Right lung (tissue), 5 donors: ENCODE results near the gene NUDT21. TPM values are rescaled to one million over a fixed set of nuclear protein-coding genes. Genes with fewer than 3 reads are reported as not detected.
"Not testable (repeated sequence)": the region's sequence is repeated elsewhere in the genome, so short reads cannot be mapped to it uniquely, and the experiment has no call there.

Experiments used
- DNase-seq, 2 donors: peaks; one replicate each; pipeline ENCODE4 v3.0.0-alpha.2; 2013
- polyA plus RNA-seq, 5 donors: library from polyadenylated mRNA; unstranded; fragments of 120-200 nt; gene quantifications; one replicate each; pipeline versions ENCODE4 v1.2.1 to v1.2.3, GENCODE V29; 2013; ENCODE audit warnings: inconsistent platforms in 1 of 5, low replicate concordance in 1 of 5; ENCODE audit not compliant: insufficient read length in 5 of 5, insufficient read depth in 1 of 5

Gene NUDT21
- polyA plus RNA-seq, 5 donors: 88.5 to 151 (median 131) TPM

DNA sequence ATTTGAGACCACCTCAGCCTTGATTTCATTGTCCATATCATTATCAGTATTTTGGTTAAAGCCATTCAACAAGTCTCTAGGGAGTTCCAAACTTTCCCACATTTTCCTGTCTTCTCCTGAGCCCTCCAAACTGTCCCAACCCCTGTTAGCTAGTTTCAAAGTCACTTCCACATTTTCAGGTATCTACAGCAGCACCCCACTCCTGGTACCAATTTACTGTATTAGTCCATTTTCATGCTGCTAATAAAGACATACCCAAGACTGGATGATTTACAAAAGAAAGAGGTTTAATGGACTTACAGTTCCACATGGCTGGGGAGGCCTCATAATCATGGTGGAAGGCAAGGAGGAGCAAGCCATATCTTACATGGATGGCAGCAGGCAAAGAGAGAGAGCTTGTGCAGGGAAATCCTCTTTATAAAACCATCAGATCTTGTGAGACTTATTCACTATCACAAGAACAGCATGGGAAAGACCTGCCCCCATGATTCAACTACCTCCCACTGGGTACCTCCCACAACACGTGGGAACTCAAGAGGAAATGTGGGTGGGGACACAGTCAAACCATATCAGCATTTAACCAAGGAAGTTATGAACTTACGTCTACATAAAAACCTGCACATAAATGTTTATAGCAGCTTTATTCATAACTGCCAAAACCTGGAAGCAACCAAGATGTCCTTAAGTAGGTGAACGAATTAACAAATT is 70.2 kb downstream of the NUDT21 start:
- DNase-seq: not testable (repeated sequence)

Other genes starting within 250 kb of the NUDT21 start
- 10 to 100 TPM; 56.7 to 70.6 (median 59.3) TPM for gene AMFR, start 25.8 kb downstream of the NUDT21 start, polyA plus RNA-seq
- 10 to 100 TPM; 35.4 to 40.4 (median 37.8) TPM for gene OGFOD1, start 222 bp upstream of the NUDT21 start, polyA plus RNA-seq
- gene BBS2, start 68.7 kb upstream of the NUDT21 start, polyA plus RNA-seq: 100 to 1,000 TPM in 1 of 5 donors, 10 to 100 TPM in 4; 60.1 to 108 (median 92.8) TPM
- gene MT4, start 113.7 kb upstream of the NUDT21 start, polyA plus RNA-seq: not detected
- gene MT3, start 138.2 kb upstream of the NUDT21 start, polyA plus RNA-seq: under 1 TPM in 1 of 5 donors, not detected in 4; 0.51 TPM
- gene MT2A, start 157.3 kb upstream of the NUDT21 start, polyA plus RNA-seq: 10 to 100 TPM; 33.1 to 52.4 (median 36.6) TPM
- gene MT1E, start 174.4 kb upstream of the NUDT21 start, polyA plus RNA-seq: 10 to 100 TPM; 10.6 to 21.5 (median 15.0) TPM
- 1 to 10 TPM in 1 of 5 donors, under 1 TPM in 4; 0.70 to 1.2 (median 0.87) TPM for gene MT1M, start 181.3 kb upstream of the NUDT21 start, polyA plus RNA-seq
- under 1 TPM in 1 of 5 donors, not detected in 4; 0.58 TPM for gene MT1A, start 187.3 kb upstream of the NUDT21 start, polyA plus RNA-seq
- gene MT1B, start 200.6 kb upstream of the NUDT21 start, polyA plus RNA-seq: not detected
- 10 to 100 TPM in 1 of 5 donors, 1 to 10 TPM in 4; 4.7 to 11.0 (median 5.7) TPM for gene MT1F, start 206.6 kb upstream of the NUDT21 start, polyA plus RNA-seq
- 10 to 100 TPM in 1 of 5 donors, 1 to 10 TPM in 2, under 1 TPM in 1, not detected in 1; 0.41 to 37.0 (median 2.0) TPM for gene MT1G, start 216.7 kb upstream of the NUDT21 start, polyA plus RNA-seq
- 10 to 100 TPM in 1 of 5 donors, 1 to 10 TPM in 1, not detected in 3; 1.2 to 17.0 TPM for gene MT1H, start 218.5 kb upstream of the NUDT21 start, polyA plus RNA-seq
- gene MT1X, start 231.1 kb upstream of the NUDT21 start, polyA plus RNA-seq: 10 to 100 TPM; 13.6 to 17.7 (median 16.4) TPM